HG02623 (cell line): Measurements from ENCODE around the gene CEP63.

ENCODE experiments used
- ATAC-seq: cut with Tn5 transposase; IDR thresholded peaks from one replicate; pipeline ENCODE4 v1.9.1; 2021; ENCODE audit warnings: moderate library complexity; ENCODE audit not compliant: unreplicated experiment

The CEP63 gene

GRCh38 chr3:134485718-134486576 is at the start of gene CEP63, which contains the start of gene ANAPC13:
CEP63 (plus strand) TSS chr3:134486057; CDS start chr3:134495321, 9,264 bp downstream.
ANAPC13 (minus strand) TSS chr3:134485985; CDS start chr3:134482904, 3,081 bp downstream.
- ATAC-seq = peak; percentile 76

- no peak for ATAC-seq
Observed at GRCh38 chr3:134437211-134437752, 48.6 kb upstream of the CEP63 start.

GRCh38 chr3:134441321-134441720 is 44.5 kb upstream of the CEP63 start:
- no peak for ATAC-seq

GRCh38 chr3:134441821-134442220 is 44.0 kb upstream of the CEP63 start:
- ATAC-seq = no peak

- ATAC-seq = no peak
Observed at GRCh38 chr3:134445095-134445494, 40.8 kb upstream of the CEP63 start.

GRCh38 chr3:134445636-134446035 is 40.2 kb upstream of the CEP63 start:
- no peak for ATAC-seq

- no peak for ATAC-seq
Observed at GRCh38 chr3:134446800-134447199, 39.1 kb upstream of the CEP63 start.

- no peak for ATAC-seq
Observed at GRCh38 chr3:134447351-134447750, 38.5 kb upstream of the CEP63 start.

GRCh38 chr3:134448664-134449063 is 37.2 kb upstream of the CEP63 start:
- ATAC-seq = no peak

- no peak for ATAC-seq
Observed at GRCh38 chr3:134449277-134449676, 36.6 kb upstream of the CEP63 start.

GRCh38 chr3:134449951-134450350 is 35.9 kb upstream of the CEP63 start:
- ATAC-seq = no peak

GRCh38 chr3:134453631-134454030 is 32.2 kb upstream of the CEP63 start:
- no peak for ATAC-seq

GRCh38 chr3:134457376-134458074 is 28.3 kb upstream of the CEP63 start:
- no peak for ATAC-seq

- no peak for ATAC-seq
Observed at GRCh38 chr3:134458406-134458945, 27.4 kb upstream of the CEP63 start.

- ATAC-seq = no peak
Observed at GRCh38 chr3:134459562-134459961, 26.3 kb upstream of the CEP63 start.

- no peak for ATAC-seq
Observed at GRCh38 chr3:134460965-134461364, 24.9 kb upstream of the CEP63 start.

GRCh38 chr3:134462331-134462941 is 23.4 kb upstream of the CEP63 start:
- ATAC-seq = no peak

- ATAC-seq = no peak
Observed at GRCh38 chr3:134463676-134464063, 22.2 kb upstream of the CEP63 start.

- ATAC-seq = no peak
Observed at GRCh38 chr3:134464064-134464688, 21.7 kb upstream of the CEP63 start.

GRCh38 chr3:134464689-134465365 is 21.0 kb upstream of the CEP63 start:
- no peak for ATAC-seq
